ENCODE results near the gene CDKN2A. TPM values are rescaled to one million over a fixed set of nuclear protein-coding genes. Genes with fewer than 3 reads are reported as not detected.
A peak's percentile ranks its signal among the peaks of the same experiment; 100 is the strongest.

CDKN2A gene
- total RNA-seq, 2 donors from 2014 or later, result 3.9 to 15.7 TPM

DNA sequence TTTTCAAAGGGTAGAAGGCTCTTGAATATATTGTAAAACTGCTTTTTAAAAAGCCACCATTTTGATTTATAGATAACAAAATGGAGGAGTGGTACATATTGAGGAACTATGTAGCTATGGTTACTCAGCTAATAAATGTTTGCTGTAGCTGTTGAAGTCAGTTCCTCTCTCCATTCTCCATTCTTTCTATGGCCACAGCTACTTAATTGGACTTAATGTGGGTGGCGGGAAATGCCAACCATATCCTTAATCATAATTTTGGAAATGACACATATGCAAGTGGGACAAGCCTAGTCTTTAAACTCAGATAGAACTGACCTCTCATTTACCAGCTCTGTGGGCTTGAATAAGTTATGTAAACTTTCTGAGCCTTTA lies 10.6 kb downstream of the CDKN2A start:
- no peak overlapping the region for H3K27ac Mint-ChIP-seq
- H3K36me3 Mint-ChIP-seq, result peaks cover 7% of the 10 kb centered on the region
- DNase-seq (ENCODE audit: low spot score) (no peak), ATAC-seq (no peak)
- peaks cover 44 to 61% of the 10 kb centered on the region in 2 donors for H3K27me3 Mint-ChIP-seq
- H3K4me1 Mint-ChIP-seq (ENCODE audit: low read depth in 2 of 2), result peaks cover 6 to 7% of the 10 kb centered on the region in 2 donors
- no peaks in the 10 kb centered on the region for H3K9me3 Mint-ChIP-seq
- no peak overlapping the region for H3K4me3 Mint-ChIP-seq

DNA sequence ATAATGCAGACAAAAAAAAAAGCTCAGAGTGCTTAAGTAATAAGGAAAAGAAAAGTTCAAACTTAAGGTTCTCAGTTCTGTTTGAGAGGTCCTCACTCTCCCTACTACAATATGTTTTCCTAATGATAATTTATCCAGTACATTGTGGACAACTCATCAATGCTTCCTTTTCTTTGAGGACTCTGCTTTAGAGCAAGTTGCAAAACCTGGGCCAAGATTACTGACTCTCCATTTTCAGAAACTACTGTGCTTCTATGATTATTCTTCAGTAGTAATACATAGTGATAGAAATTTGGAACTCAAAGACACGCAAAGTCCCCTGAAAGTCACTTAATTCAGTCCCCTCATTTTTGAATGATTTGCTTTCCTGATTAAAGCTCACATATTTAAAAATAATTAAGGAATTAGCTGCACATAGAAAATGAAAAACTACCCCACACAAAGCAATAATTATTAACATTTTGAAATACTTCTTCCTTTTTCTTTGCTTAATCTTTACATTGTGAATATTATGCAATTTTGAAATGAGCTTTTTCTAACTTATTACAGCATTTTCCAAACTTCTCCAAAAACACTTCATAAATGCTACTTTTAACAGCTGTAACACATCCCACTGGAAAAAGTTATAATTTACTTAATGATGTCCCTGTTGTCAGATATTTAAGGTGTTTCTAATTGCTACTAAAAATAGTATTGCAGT lies 11.2 kb downstream of the CDKN2A start:
- peaks cover 46 to 60% of the 10 kb centered on the region in 2 donors for H3K27me3 Mint-ChIP-seq
- no peak for ATAC-seq

DNA sequence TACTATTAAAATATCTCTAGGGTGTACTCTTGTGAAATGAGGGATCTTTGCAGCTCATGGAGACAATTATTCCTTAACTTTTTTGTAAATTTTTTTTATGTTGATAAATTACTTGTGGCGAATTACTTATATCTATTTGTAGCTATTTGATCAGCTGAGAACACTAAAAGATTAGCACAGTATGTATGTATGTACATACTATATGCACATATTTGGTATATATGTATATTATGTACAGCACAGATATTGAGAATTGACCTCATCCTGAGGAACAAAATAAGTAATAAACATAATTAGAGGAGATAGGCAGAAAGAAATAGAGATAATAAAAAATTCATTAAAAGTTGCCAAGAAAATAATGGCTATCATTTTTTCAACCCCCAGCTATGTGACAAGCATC lies 11.8 kb downstream of the CDKN2A start:
- H3K36me3 Mint-ChIP-seq, result peaks cover 7% of the 10 kb centered on the region
- no peak for DNase-seq (ENCODE audit: low spot score)
- no peak for ATAC-seq
- H3K4me3 Mint-ChIP-seq, result no peak overlapping the region
- H3K27me3 Mint-ChIP-seq, result peaks cover 47 to 60% of the 10 kb centered on the region in 2 donors
- H3K9me3 Mint-ChIP-seq, result no peaks in the 10 kb centered on the region
- H3K27ac Mint-ChIP-seq, result no peak overlapping the region
- peaks cover 6 to 7% of the 10 kb centered on the region in 2 donors for H3K4me1 Mint-ChIP-seq (ENCODE audit: low read depth in 2 of 2)

More for the DNA sequence above, 11.2 kb downstream of the CDKN2A start:
- DNase-seq (ENCODE audit: low spot score), result no peak
- Mint-ChIP-seq H3K4me3 (no peak overlapping the region), H3K36me3 (peaks cover 7% of the 10 kb centered on the region), H3K9me3 (no peaks in the 10 kb centered on the region), H3K4me1 (ENCODE audit: low read depth in 2 of 2) (peaks cover 6 to 7% of the 10 kb centered on the region in 2 donors), H3K27ac (no peak overlapping the region)

DNA sequence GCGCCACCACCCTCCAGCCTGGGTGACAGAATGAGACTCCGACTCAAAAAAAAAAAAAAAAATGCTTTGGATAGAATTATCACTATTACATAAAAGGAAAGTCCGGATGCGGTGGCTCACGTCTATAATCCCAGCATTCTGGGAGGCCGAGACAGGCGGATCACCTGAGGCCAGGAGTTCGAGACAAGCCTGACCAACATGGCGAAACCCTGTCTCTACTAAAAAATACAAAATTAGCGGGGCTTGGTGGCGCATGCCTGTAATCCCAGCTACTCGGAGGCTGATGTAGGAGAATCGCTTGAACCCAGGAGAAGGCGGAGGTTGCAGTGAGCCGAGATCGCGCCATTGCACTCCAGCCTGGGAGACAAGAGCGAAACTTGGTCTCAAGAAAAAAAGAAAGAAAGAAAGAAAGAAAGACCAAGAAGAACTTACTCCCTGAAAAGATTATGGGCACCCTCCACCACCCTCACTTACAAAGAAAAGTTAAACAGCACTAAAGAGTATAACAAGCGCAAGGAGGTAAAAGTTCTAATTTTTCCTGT lies 17.8 kb downstream of the CDKN2A start:
- Mint-ChIP-seq H3K9me3 (no peaks in the 10 kb centered on the region), H3K4me1 (ENCODE audit: low read depth in 2 of 2) (peaks cover 16 to 23% of the 10 kb centered on the region in 2 donors), H3K4me3 (no peak overlapping the region), H3K27me3 (peaks cover 60 to 77% of the 10 kb centered on the region in 2 donors), H3K36me3 (peaks cover 8% of the 10 kb centered on the region), H3K27ac (no peak overlapping the region)
- DNase-seq (ENCODE audit: low spot score) (no peak), ATAC-seq (no peak)

DNA sequence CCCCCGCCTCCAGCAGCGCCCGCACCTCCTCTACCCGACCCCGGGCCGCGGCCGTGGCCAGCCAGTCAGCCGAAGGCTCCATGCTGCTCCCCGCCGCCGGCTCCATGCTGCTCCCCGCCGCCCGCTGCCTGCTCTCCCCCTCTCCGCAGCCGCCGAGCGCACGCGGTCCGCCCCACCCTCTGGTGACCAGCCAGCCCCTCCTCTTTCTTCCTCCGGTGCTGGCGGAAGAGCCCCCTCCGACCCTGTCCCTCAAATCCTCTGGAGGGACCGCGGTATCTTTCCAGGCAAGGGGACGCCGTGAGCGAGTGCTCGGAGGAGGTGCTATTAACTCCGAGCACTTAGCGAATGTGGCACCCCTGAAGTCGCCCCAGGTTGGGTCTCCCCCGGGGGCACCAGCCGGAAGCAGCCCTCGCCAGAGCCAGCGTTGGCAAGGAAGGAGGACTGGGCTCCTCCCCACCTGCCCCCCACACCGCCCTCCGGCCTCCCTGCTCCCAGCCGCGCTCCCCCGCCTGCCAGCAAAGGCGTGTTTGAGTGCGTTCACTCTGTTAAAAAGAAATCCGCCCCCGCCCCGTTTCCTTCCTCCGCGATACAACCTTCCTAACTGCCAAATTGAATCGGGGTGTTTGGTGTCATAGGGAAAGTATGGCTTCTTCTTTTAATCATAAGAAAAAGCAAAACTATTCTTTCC lies 19.3 kb downstream of the CDKN2A start:
- H3K27ac Mint-ChIP-seq, result peak overlapping the region in 1 of 2 donors; percentile 68
- peaks cover 23 to 27% of the 10 kb centered on the region in 2 donors for H3K4me1 Mint-ChIP-seq (ENCODE audit: low read depth in 2 of 2)

DNA sequence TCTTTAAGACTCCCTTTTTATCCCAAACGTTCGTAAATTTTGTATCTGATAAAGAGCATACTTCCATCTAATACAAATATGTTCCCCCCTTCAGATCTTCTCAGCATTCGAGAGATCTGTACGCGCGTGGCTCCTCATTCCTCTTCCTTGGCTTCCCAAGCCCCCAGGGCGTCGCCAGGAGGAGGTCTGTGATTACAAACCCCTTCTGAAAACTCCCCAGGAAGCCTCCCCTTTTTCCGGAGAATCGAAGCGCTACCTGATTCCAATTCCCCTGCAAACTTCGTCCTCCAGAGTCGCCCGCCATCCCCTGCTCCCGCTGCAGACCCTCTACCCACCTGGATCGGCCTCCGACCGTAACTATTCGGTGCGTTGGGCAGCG lies 19.9 kb downstream of the CDKN2A start:
- peaks cover 67 to 90% of the 10 kb centered on the region in 2 donors for H3K27me3 Mint-ChIP-seq

More for the DNA sequence above, 19.3 kb downstream of the CDKN2A start:
- peaks cover 13% of the 10 kb centered on the region for H3K36me3 Mint-ChIP-seq
- peak overlapping the region; percentile 91 for H3K4me3 Mint-ChIP-seq
- ATAC-seq (peak; percentile 76 to 77), DNase-seq (ENCODE audit: low spot score) (no peak)
- H3K27me3 Mint-ChIP-seq, result peaks cover 69 to 90% of the 10 kb centered on the region in 2 donors
- H3K9me3 Mint-ChIP-seq, result no peaks in the 10 kb centered on the region

DNA sequence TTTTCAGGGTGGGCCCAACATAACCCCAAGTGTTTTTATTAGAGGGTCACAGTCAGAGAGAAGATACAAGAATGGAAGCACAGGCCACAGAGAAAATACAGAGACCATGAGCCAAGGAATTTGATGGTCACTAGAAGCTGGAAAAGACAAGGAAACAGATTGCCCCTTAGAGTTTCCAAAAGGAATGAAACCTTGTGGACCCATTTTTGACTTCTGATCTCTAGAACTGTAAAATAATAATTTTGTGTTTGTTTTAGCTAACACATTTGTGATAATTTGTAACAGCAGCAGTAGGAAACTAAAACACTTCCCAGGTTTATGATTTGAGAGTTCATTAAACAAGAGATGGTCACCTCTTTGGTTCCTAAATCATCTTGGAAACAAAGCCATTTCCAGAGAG lies 21.8 kb downstream of the CDKN2A start:
- DNase-seq (ENCODE audit: low spot score) (no peak), ATAC-seq (no peak)
- Mint-ChIP-seq H3K4me3 (no peak overlapping the region), H3K27me3 (peaks cover 67 to 91% of the 10 kb centered on the region in 2 donors), H3K4me1 (ENCODE audit: low read depth in 2 of 2) (peaks cover 37 to 39% of the 10 kb centered on the region in 2 donors), H3K9me3 (no peaks in the 10 kb centered on the region), H3K36me3 (peaks cover 14% of the 10 kb centered on the region), H3K27ac (no peak overlapping the region)

More for the DNA sequence above, 19.9 kb downstream of the CDKN2A start:
- DNase-seq (ENCODE audit: low spot score), result no peak
- H3K27ac Mint-ChIP-seq, result peak overlapping the region in 1 of 2 donors; percentile 68
- no peak for ATAC-seq
- H3K4me3 Mint-ChIP-seq, result peak overlapping the region; percentile 91
- no peaks in the 10 kb centered on the region for H3K9me3 Mint-ChIP-seq
- peaks cover 13% of the 10 kb centered on the region for H3K36me3 Mint-ChIP-seq
- peaks cover 24 to 25% of the 10 kb centered on the region in 2 donors for H3K4me1 Mint-ChIP-seq (ENCODE audit: low read depth in 2 of 2)

DNA sequence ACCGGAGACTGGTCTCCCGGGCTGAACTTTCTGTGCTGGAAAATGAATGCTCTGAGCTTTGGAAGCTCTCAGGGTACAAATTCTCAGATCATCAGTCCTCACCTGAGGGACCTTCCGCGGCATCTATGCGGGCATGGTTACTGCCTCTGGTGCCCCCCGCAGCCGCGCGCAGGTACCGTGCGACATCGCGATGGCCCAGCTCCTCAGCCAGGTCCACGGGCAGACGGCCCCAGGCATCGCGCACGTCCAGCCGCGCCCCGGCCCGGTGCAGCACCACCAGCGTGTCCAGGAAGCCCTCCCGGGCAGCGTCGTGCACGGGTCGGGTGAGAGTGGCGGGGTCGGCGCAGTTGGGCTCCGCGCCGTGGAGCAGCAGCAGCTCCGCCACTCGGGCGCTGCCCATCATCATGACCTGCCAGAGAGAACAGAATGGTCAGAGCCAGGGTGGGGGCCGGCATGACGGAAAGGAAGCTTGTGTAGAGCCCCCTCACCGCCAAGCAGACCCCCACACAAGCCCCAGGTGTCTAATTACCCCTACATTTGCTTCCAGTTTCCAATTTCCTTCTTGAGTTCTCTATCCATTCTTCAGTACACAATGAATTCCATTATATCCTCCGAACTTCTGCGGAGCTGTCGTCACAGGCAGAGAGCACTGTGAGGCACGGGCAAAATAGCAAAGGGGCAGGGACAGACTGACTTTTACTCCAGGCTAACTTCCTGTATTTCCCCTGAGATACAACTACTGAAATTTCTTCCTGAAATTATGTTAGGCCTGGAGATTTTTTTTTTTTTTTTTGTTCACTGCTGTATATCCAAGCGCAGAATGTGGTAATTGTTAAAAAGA lies 23.2 kb downstream of the CDKN2A start:
- H3K4me1 Mint-ChIP-seq (ENCODE audit: low read depth in 2 of 2), result peaks cover 40 to 47% of the 10 kb centered on the region in 2 donors
- no peaks in the 10 kb centered on the region for H3K9me3 Mint-ChIP-seq
- H3K27ac Mint-ChIP-seq, result no peak overlapping the region
- no peak overlapping the region for H3K4me3 Mint-ChIP-seq
- no peak for ATAC-seq
- H3K36me3 Mint-ChIP-seq, result peaks cover 21% of the 10 kb centered on the region
- DNase-seq (ENCODE audit: low spot score), result no peak
- peaks cover 71 to 96% of the 10 kb centered on the region in 2 donors for H3K27me3 Mint-ChIP-seq

DNA sequence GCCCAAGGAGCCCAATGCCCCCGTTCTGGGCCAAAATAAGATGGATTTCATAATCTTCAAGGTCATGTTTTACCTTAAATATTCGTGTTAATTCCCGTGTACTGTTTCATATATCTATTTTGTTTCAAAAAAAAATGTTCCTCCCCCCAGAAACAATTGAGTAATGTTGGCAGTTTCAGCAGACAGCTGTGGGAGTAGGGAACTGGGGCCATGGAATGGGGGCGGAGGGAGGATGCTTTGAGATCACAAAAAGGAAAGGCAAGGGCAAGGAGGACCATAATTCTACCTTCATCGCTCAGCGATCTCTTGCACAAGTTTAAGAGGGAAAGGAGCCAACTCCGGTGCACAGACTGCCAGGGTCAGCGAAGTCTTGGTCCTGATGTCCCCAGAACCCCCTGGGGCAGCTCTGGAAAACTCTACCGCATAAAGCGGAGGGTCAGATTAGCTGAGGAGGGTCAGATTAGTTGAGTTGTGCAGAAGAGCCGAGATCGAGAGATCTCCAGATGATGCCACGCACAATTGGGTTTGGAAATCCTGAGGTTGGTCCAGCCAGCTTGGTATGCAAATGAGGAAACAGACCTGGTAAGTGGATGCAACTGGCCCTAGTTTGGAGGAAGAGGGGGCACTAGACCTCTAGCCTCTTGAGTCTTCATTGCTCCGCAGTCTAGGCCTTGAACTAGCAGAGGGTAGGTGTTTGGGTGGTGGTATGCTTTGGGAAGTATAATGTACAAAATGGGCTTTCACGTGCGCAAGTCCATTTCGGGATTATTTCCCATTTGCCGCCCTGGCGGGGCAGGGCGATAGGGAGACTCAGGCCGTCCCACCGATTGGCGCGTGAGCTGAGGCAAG lies 24.0 kb downstream of the CDKN2A start:
- no peak overlapping the region for H3K27ac Mint-ChIP-seq
- no peak overlapping the region for H3K4me3 Mint-ChIP-seq
- H3K27me3 Mint-ChIP-seq, result peaks cover 73 to 95% of the 10 kb centered on the region in 2 donors
- no peak for ATAC-seq
- no peak for DNase-seq (ENCODE audit: low spot score)
- H3K9me3 Mint-ChIP-seq, result no peaks in the 10 kb centered on the region
- peaks cover 26% of the 10 kb centered on the region for H3K36me3 Mint-ChIP-seq
- H3K4me1 Mint-ChIP-seq (ENCODE audit: low read depth in 2 of 2), result peaks cover 45 to 50% of the 10 kb centered on the region in 2 donors

DNA sequence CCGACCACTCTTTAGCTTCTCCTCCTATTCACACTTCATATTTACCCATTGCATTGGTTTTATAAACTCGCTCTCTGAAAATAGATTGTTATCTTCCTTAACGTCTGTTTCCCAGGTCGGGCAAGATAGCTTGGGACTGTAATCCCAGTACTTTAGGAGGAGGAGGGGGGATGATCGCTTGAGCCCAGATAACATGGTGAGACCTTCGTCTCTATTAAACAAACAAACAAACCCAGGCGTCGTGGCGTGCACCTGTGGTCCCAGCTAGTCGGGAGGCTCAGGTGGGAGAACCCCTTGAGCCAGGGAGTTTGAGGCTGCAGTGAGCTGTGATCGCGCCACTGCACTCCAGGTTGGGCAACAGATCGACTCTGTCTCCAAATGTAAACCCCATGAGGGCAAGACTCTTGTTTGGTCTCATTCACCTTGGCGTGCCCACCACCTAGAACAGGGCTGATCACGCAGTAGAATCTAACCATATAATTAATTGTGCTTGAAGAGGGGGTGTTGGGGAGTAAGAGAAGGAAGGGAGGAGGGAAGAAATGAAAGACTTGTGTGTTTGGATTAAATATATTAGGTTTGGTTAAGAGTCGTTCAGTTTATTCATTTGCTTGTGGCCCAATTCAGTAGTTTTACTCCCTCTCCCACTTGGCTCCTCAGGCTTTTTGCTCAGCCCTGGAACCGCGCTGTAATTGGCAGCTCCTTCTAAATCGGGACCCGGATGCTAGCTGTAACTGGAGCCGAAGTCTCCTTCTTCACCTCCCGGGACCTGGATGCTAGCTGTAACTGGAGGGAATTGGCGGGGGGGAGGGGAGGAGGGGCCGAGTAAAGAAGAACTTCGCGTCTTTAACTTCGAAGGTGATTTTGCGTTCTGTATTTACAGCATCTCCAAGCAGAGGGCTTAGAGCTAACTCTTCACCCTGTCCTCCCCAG lies 24.9 kb downstream of the CDKN2A start:
- H3K27me3 Mint-ChIP-seq, result peaks cover 69 to 90% of the 10 kb centered on the region in 2 donors
- no peak for DNase-seq (ENCODE audit: low spot score)
- peaks cover 26% of the 10 kb centered on the region for H3K36me3 Mint-ChIP-seq
- peak overlapping the region; percentile 0 to 30 for H3K27ac Mint-ChIP-seq
- peaks cover 40 to 50% of the 10 kb centered on the region in 2 donors for H3K4me1 Mint-ChIP-seq (ENCODE audit: low read depth in 2 of 2)
- H3K9me3 Mint-ChIP-seq, result no peaks in the 10 kb centered on the region
- peak overlapping the region; percentile 43 for H3K4me3 Mint-ChIP-seq
- ATAC-seq, result no peak

DNA sequence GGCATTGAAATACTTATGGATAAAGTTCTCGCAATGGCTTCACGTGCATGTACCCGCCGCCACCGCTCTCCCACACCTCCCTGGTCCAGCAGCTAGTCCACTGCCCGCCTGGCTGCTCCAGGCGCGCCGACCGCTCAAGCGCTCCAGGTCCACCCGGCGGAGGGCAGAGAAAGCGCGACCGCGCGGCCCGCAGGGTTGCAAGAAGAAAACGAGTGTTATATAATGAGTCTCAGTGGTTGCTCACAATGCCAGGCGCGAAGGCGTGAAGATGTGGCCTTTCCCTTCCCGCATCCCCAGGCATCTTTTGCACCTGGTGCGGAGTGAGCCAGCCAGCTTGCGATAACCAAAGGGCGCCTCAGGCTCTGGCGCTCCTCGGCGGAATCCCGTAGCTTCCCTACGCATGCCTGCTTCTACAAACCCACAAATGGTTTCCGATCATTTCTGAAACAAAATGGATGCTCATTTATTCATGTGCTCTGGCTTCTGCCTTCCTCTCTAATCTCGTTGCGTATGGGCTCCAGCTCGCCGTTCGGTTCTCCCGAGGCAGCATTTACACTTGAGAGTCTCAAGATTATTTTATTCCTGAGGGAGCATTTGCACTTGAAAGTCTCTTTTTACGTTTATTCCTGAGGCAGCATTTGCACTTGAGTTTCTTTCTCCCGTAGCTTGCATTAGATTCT lies 25.7 kb downstream of the CDKN2A start:
- peak overlapping the region; percentile 43 for H3K4me3 Mint-ChIP-seq
- H3K36me3 Mint-ChIP-seq, result peaks cover 32% of the 10 kb centered on the region
- H3K4me1 Mint-ChIP-seq (ENCODE audit: low read depth in 2 of 2), result peaks cover 38 to 49% of the 10 kb centered on the region in 2 donors
- no peak for DNase-seq (ENCODE audit: low spot score)
- no peak for ATAC-seq
- H3K27ac Mint-ChIP-seq, result peak overlapping the region; percentile 0 to 30
- no peaks in the 10 kb centered on the region for H3K9me3 Mint-ChIP-seq
- peaks cover 68 to 90% of the 10 kb centered on the region in 2 donors for H3K27me3 Mint-ChIP-seq
